Lower lobe of right lung (tissue), 2 donors: Measurements from ENCODE around the gene RELN. TPM values are rescaled to one million over a fixed set of nuclear protein-coding genes. Genes with fewer than 3 reads are reported as not detected.

Experiments used
- ATAC-seq, 2 donors: fragments of 200-7000 bp; cut with Tn5 transposase; one replicate each; pipeline ENCODE4 v1.9.1; 2020 to 2022; ENCODE audit warnings: mild to moderate bottlenecking in 2 of 2, moderate library complexity in 2 of 2
- DNase-seq: peaks from one replicate; pipeline ENCODE4 v3.0.0-alpha.2; 2020
- H3K27ac ChIP-seq: fragments of 200-600 bp; one replicate; pipeline ENCODE4 v1.8.0; 2022
- H3K27me3 ChIP-seq: fragments of 200-600 bp; one replicate; pipeline ENCODE4 v1.8.0; 2022; ENCODE audit warnings: low read depth
- H3K36me3 ChIP-seq: fragments of 200-600 bp; one replicate; pipeline ENCODE4 v1.8.0; 2022; ENCODE audit warnings: mild to moderate bottlenecking
- H3K4me1 ChIP-seq: fragments of 200-600 bp; one replicate; pipeline ENCODE4 v1.8.0; 2022
- H3K4me3 ChIP-seq: fragments of 200-600 bp; one replicate; pipeline ENCODE4 v1.8.0; 2022; ENCODE audit warnings: mild to moderate bottlenecking
- H3K9me3 ChIP-seq: fragments of 200-600 bp; one replicate; pipeline ENCODE4 v1.8.0; 2022
- intact Hi-C: fragments of 100-400 bp; cut with DNase I; formaldehyde crosslinking; loops from one replicate; pipeline ENCODE4 v1.11.0; 2022
- total RNA-seq: library from RNA; stranded (reverse); fragmentation: NEBNext Ultra II Directional; extraction: Animal tissue kit (Norgen Biotek cat#: 25700); gene quantifications from one replicate; pipeline ENCODE4 v1.2.1, GENCODE V29; 2021
- TF ChIP-seq, protein P1 (sequence below): fragments of 200-600 bp; IDR thresholded peaks from one replicate; pipeline ENCODE4 v1.8.0; 2022; ENCODE audit warnings: antibody characterized with exemption, mild to moderate bottlenecking
- donor health status: DM: no; HTN: yes; CAD: no; lungs with severe emphysema.

The RELN gene
- total RNA-seq, 1 donor from 2014 or later, result 3.7 TPM

DNA sequence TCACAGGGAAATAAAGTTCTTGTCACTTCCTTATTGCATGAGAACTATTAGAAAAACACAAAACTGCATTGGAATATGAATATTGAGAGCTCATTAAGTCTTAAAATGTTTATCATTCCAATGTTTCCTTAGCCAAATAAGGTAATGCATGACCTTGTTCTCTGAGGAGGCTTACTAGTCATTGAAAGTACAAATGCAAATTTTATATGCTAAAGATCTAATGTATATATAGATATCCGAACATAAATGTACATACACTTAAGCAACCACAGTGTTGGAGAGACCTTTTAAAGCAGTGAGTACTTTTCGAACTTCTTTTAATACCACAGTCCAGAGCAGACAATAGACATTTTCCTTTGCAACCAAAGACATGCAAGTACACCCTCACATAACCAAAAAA lies 96.1 kb downstream of the RELN start:
- Histone ChIP-seq H3K36me3 (no peaks in the 10 kb centered on the region), H3K4me3 (no peak overlapping the region), H3K27ac (no peak overlapping the region), H3K9me3 (no peaks in the 10 kb centered on the region), H3K4me1 (no peaks in the 10 kb centered on the region), H3K27me3 (no peaks in the 10 kb centered on the region)
- DNase-seq (no peak), ATAC-seq (no peak)
- intact Hi-C loops, result no loop called here
- TF ChIP-seq, protein P1, sequence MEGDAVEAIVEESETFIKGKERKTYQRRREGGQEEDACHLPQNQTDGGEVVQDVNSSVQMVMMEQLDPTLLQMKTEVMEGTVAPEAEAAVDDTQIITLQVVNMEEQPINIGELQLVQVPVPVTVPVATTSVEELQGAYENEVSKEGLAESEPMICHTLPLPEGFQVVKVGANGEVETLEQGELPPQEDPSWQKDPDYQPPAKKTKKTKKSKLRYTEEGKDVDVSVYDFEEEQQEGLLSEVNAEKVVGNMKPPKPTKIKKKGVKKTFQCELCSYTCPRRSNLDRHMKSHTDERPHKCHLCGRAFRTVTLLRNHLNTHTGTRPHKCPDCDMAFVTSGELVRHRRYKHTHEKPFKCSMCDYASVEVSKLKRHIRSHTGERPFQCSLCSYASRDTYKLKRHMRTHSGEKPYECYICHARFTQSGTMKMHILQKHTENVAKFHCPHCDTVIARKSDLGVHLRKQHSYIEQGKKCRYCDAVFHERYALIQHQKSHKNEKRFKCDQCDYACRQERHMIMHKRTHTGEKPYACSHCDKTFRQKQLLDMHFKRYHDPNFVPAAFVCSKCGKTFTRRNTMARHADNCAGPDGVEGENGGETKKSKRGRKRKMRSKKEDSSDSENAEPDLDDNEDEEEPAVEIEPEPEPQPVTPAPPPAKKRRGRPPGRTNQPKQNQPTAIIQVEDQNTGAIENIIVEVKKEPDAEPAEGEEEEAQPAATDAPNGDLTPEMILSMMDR, result no peak

DNA sequence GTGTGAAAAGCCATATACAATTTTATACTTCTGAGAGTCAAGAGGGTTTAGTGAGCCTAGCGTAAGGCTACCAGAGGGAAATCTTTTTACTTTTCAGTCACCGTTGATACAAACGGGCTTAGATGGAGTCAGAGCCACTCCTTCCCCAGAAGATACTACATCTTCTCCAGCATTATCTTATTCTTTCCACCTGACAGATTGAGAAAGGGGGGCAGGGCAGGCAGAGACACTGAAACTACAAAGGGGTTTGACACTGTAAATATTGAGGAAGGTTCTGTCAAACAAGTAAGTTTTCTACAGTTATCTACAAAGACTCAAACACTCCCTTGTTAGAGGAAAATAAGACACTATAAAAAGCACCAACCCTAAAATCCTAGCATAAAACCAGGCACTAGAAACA lies 100.0 kb downstream of the RELN start:
- Histone ChIP-seq H3K4me3 (no peak overlapping the region), H3K36me3 (no peaks in the 10 kb centered on the region), H3K4me1 (no peaks in the 10 kb centered on the region), H3K27ac (no peak overlapping the region), H3K9me3 (no peaks in the 10 kb centered on the region), H3K27me3 (no peaks in the 10 kb centered on the region)
- TF ChIP-seq, protein P1, result no peak
- ATAC-seq (no peak), DNase-seq (no peak)
- intact Hi-C loops, result no loop called here

DNA sequence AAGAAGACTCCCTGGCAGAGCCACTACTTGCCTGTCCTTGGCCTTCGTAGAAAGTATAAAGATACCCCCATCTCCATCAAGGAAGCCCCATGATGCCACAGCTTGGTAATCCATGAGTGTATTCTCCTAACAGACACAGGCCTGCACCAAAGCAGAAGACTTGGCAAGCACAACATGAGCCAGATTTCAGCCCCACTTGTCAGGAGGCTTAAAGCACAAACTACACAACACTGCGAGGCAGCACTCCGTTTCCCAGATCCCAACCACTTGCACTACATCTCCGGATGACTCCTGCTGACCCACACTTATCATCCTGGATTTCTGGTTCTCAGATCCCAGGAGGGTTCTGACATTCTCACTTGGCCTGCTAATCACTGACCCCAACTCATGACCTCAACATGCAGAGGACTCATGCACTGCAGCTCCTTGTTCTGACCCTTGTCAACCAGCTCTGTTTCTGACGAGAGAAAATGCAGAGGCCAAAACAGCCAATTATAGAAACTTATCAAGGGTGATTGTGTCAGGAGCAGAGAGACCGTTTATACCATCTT lies 100.8 kb downstream of the RELN start:
- ATAC-seq, result no peak
- H3K9me3 ChIP-seq, result no peaks in the 10 kb centered on the region
- H3K27me3 ChIP-seq, result no peaks in the 10 kb centered on the region
- no peaks in the 10 kb centered on the region for H3K4me1 ChIP-seq
- TF ChIP-seq, protein P1, result no peak
- H3K27ac ChIP-seq, result no peak overlapping the region
- H3K4me3 ChIP-seq, result no peak overlapping the region
- no peak for DNase-seq
- no peaks in the 10 kb centered on the region for H3K36me3 ChIP-seq
- intact Hi-C loops, result no loop called here

DNA sequence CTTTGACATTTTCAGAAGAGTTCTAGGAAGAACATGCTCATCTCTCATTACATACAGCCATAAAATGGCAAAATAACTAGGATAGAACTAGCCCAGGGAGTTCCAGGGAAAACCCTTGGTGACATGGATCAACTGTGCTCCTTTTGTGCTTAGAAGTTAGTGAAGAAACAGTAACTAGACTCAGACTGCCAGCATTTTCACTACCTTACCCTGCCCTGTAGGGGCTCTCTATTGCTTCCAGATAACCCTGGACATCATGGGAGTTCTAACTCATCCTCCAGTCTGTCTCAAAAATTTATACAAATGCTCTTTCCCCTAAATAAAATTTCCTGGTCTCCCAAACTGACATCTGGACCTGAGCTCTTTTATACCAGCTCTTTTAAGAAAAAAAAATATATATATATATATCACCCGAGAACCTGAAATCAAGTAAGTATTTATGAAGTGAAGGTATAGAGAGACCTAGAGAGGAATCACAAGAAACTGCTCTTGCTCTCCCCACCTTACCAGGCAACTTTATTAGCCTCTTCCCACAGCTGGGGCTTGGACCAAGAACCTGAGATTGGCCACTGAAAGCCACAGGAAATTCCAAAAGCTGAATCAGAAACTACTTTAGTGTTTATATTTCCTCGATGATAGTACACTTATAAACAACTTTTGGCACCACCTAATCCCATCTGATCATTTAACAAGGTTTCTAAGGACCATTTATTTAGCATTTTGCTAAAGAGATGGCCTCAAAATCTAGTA lies 101.4 kb downstream of the RELN start:
- no peak for DNase-seq
- no peak for ATAC-seq
- TF ChIP-seq, protein P1, result no peak
- no peak overlapping the region for H3K27ac ChIP-seq
- H3K4me3 ChIP-seq, result no peak overlapping the region
- no peaks in the 10 kb centered on the region for H3K36me3 ChIP-seq
- intact Hi-C loops, result no loop called here
- H3K27me3 ChIP-seq, result no peaks in the 10 kb centered on the region
- no peaks in the 10 kb centered on the region for H3K4me1 ChIP-seq
- no peaks in the 10 kb centered on the region for H3K9me3 ChIP-seq

DNA sequence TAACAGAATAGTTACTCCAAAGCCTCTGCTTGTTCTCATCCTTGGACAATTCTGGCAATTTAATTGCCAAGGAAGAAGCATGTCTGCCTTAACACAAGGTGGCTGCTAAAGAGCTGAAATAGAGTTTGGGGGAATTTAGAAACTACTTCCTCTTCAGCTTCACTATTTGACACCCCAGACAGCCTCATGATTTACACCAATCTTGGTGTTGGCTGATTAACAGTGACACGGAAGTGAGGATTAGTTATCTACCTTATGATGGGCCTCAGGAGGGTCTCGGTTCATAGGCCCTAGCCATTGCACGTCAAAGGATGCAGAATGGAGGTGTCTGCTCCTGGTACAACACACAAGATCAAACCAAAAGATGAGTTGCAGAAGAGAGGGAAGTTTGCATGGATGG lies 102.4 kb downstream of the RELN start:
- H3K9me3 ChIP-seq, result no peaks in the 10 kb centered on the region
- no peak overlapping the region for H3K4me3 ChIP-seq
- no peak for ATAC-seq
- no peaks in the 10 kb centered on the region for H3K4me1 ChIP-seq
- no peak overlapping the region for H3K27ac ChIP-seq
- no peak for DNase-seq
- intact Hi-C loops, result no loop called here
- H3K36me3 ChIP-seq, result no peaks in the 10 kb centered on the region
- TF ChIP-seq, protein P1, result no peak
- no peaks in the 10 kb centered on the region for H3K27me3 ChIP-seq
